Progenitor cell of endocrine pancreas (in vitro differentiated cells): ENCODE results near the gene MPPED1. TPM values are rescaled to one million over a fixed set of nuclear protein-coding genes. Genes with fewer than 3 reads are reported as not detected.

Source experiments
- DNase-seq: peaks from one replicate; pipeline ENCODE4 v3.0.0; 2021; ENCODE audit warnings: low spot score; ENCODE audit not compliant: unreplicated experiment
- H3K27ac Mint-ChIP-seq: 2 replicates; pipeline ENCODE4 v1.8.0; 2021; ENCODE audit warnings: mild to moderate bottlenecking, moderate library complexity, mixed read lengths
- H3K27me3 Mint-ChIP-seq: 2 replicates; pipeline ENCODE4 v1.8.0; 2021; ENCODE audit warnings: mixed read lengths
- H3K36me3 Mint-ChIP-seq: 2 replicates; pipeline ENCODE4 v1.8.0; 2022; ENCODE audit warnings: mixed read lengths; ENCODE audit not compliant: insufficient read depth
- H3K4me1 Mint-ChIP-seq: 2 replicates; pipeline ENCODE4 v1.8.0; 2021; ENCODE audit warnings: low read depth, mixed read lengths
- H3K4me3 Mint-ChIP-seq: 2 replicates; pipeline ENCODE4 v1.8.0; 2021; ENCODE audit warnings: low read depth, mild to moderate bottlenecking, moderate library complexity, mixed read lengths
- H3K9me3 Mint-ChIP-seq: 2 replicates; pipeline ENCODE4 v1.8.0; 2021; ENCODE audit warnings: low read depth, mixed read lengths
- total RNA-seq: library from RNA; stranded (reverse); gene quantifications from 2 replicates; pipeline ENCODE4 v1.2.1, GENCODE V29; 2021
- TF ChIP-seq, protein P1 (sequence below): fragments of 200-600 bp; sonication (generic); IDR thresholded peaks from one replicate; pipeline ENCODE4 v1.5.0; 2021; ENCODE audit warnings: antibody characterized with exemption, mild to moderate bottlenecking; ENCODE audit not compliant: unreplicated experiment

MPPED1 gene
- total RNA-seq, 1 donor from 2014 or later = 0.96 TPM

DNA sequence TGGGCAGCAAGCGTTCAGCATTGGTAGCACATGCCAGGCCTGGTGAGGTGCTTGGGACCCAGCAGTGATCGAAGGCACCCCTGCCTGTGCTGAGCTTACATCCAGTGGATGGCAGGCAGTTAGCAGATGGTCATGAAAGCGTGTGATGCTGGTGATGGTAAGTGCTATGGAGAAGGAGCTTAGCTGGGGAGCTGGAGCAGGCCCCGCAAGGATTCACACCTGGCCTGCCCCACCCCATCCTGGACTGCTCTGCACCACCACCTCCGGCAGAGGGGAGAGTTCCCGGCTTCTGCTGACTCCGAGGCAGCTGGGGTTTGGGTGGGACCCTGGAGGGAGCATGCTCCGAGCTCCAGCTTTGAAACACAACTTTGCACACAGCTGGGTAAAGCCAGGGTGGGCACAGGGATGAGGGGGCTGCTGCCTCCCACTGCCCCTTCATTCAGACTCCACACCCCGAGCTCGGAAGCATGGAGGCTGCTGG, 16.2 kb downstream of the MPPED1 start:
- no peak for DNase-seq
- TF ChIP-seq, protein P1, sequence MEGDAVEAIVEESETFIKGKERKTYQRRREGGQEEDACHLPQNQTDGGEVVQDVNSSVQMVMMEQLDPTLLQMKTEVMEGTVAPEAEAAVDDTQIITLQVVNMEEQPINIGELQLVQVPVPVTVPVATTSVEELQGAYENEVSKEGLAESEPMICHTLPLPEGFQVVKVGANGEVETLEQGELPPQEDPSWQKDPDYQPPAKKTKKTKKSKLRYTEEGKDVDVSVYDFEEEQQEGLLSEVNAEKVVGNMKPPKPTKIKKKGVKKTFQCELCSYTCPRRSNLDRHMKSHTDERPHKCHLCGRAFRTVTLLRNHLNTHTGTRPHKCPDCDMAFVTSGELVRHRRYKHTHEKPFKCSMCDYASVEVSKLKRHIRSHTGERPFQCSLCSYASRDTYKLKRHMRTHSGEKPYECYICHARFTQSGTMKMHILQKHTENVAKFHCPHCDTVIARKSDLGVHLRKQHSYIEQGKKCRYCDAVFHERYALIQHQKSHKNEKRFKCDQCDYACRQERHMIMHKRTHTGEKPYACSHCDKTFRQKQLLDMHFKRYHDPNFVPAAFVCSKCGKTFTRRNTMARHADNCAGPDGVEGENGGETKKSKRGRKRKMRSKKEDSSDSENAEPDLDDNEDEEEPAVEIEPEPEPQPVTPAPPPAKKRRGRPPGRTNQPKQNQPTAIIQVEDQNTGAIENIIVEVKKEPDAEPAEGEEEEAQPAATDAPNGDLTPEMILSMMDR = no peak
- Mint-ChIP-seq H3K27me3 (peaks cover 32% of the 10 kb centered on the region), H3K4me1 (no peaks in the 10 kb centered on the region), H3K36me3 (no peaks in the 10 kb centered on the region), H3K4me3 (no peak overlapping the region), H3K9me3 (no peaks in the 10 kb centered on the region), H3K27ac (no peak overlapping the region)

DNA sequence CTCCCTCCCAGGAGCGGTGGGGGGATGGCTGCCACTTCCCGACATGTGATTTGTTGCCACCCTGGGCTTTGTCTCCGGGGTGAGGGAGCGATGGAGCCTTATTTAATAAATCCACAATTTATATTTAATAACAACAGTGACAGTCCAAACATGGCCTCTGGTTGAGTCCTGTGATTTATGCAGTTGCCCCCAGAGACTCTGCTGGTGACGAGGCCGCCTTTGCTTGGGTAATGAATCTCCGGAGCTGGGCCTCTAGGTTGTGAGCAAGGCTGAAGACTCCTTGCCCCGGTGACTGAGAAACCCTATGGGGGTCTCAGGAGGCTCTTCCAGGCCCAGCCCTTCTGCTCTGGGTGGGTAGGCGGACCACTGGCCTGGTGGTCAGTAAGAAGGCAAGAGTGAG, 16.7 kb downstream of the MPPED1 start:
- no peak overlapping the region for H3K4me3 Mint-ChIP-seq
- H3K27me3 Mint-ChIP-seq = peaks cover 34% of the 10 kb centered on the region
- no peak overlapping the region for H3K27ac Mint-ChIP-seq
- no peaks in the 10 kb centered on the region for H3K4me1 Mint-ChIP-seq
- no peaks in the 10 kb centered on the region for H3K36me3 Mint-ChIP-seq
- H3K9me3 Mint-ChIP-seq = no peaks in the 10 kb centered on the region
- DNase-seq = no peak
- TF ChIP-seq, protein P1 = no peak

DNA sequence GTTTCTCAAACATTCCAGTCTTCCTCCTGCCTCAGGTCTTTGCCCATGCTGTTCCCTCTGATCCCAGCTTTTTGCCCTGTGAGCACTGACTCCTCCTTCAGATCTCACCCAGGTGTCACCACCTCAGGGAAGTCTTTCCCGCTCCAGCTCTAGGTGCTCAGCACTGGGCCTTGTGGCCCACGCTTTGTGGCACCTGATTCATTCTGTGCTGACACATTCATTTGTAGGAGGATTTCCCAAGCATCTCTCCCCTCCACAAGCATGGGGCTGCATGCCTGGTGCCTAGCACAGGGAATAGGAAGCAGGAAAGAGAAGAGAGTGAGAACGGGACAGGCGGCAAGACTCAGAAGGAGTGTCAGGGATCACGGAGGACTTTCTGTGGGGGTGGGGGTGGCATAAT, 17.6 kb downstream of the MPPED1 start:
- Mint-ChIP-seq H3K9me3 (no peaks in the 10 kb centered on the region), H3K4me1 (no peaks in the 10 kb centered on the region), H3K27me3 (peaks cover 43% of the 10 kb centered on the region), H3K4me3 (no peak overlapping the region), H3K36me3 (no peaks in the 10 kb centered on the region), H3K27ac (no peak overlapping the region)
- DNase-seq = no peak
- TF ChIP-seq, protein P1 = no peak

- no peak overlapping the region for H3K4me3 Mint-ChIP-seq
- TF ChIP-seq, protein P1 = no peak
- H3K9me3 Mint-ChIP-seq = no peaks in the 10 kb centered on the region
- H3K27me3 Mint-ChIP-seq = peaks cover 46% of the 10 kb centered on the region
- H3K4me1 Mint-ChIP-seq = peaks cover 5% of the 10 kb centered on the region
- H3K27ac Mint-ChIP-seq = no peak overlapping the region
- H3K36me3 Mint-ChIP-seq = no peaks in the 10 kb centered on the region
- no peak for DNase-seq
Measured at GRCh38 chr22:43431808-43432554, 20.2 kb downstream of the MPPED1 start.

DNA sequence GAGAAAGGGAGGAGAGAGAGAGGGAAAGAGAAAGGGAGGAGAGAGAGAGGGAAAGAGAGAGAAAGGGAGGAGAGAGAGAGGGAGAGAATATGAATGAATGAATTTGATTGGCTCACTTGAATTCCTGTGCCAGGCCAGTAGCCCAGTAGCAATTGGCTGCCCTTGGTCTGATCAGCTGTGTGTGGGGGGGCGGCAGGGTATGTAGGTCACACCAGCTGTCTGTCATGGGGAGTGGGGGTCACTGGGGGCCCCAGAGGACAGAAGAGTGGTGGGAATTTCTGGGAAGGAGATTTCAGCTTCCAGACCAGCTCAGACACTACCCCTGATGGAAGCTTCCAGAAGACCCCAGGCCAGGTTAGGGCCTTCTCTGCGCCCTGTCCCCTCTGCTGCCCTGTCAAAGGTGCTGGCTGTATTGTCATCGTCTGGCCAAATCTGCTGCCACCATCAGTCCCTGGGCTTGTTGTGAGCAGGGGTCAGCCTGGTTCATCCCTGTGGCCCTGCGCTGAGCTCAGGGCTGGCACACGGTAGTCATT, 21.1 kb downstream of the MPPED1 start:
- Mint-ChIP-seq H3K4me1 (peaks cover 5% of the 10 kb centered on the region), H3K9me3 (no peaks in the 10 kb centered on the region), H3K36me3 (no peaks in the 10 kb centered on the region), H3K4me3 (no peak overlapping the region), H3K27me3 (peaks cover 48% of the 10 kb centered on the region), H3K27ac (no peak overlapping the region)
- DNase-seq = no peak
- TF ChIP-seq, protein P1 = no peak
